ENCODE data around the gene PPM1E. TPM values are rescaled to one million over a fixed set of nuclear protein-coding genes. Genes with fewer than 3 reads are reported as not detected.
"Not testable (repeated sequence)": the region's sequence is repeated elsewhere in the genome, so short reads cannot be mapped to it uniquely, and the experiment has no call there.

The PPM1E gene
- polyA plus RNA-seq, 3 donors = not detected

DNA sequence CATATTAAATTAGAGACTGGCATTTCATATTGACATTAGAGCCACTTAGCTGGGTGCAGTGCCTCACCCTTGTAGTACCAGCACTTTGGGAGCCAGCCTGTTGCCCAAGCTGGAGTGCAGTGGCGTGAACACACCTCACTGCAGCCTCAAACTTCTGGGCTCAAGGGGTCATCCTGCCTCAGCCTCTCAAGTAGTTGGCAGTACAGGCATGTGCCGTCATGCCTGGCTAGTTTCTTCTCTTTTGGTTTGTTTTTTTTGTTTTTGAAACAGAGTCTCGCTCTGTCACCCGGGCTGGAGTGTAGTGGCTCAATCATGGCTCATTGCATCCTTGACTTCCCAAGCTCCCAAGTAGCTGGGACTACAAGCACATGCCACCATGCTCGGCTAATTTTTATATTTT, 8.7 kb downstream of the PPM1E start:
- no peaks in the 10 kb centered on the region for H3K4me1 Mint-ChIP-seq
- peaks cover 11 to 39% (median 24%) of the 10 kb centered on the region in 3 donors for H3K27me3 Mint-ChIP-seq (ENCODE audit: low read depth in 3 of 3)
- no peaks in the 10 kb centered on the region for H3K9me3 ChIP-seq (replicated peaks in 1 of 2; ENCODE audit: control insufficient read depth in 1 of 2, insufficient read depth in 1 of 2, low read length in 2 of 2)
- no peak overlapping the region for H3K4me2 ChIP-seq (replicated peaks; ENCODE audit: extremely low read depth, low read length, poor library complexity, severe bottlenecking)
- H3K4me3 Mint-ChIP-seq = no peak overlapping the region
- TF ChIP-seq, protein P1, sequence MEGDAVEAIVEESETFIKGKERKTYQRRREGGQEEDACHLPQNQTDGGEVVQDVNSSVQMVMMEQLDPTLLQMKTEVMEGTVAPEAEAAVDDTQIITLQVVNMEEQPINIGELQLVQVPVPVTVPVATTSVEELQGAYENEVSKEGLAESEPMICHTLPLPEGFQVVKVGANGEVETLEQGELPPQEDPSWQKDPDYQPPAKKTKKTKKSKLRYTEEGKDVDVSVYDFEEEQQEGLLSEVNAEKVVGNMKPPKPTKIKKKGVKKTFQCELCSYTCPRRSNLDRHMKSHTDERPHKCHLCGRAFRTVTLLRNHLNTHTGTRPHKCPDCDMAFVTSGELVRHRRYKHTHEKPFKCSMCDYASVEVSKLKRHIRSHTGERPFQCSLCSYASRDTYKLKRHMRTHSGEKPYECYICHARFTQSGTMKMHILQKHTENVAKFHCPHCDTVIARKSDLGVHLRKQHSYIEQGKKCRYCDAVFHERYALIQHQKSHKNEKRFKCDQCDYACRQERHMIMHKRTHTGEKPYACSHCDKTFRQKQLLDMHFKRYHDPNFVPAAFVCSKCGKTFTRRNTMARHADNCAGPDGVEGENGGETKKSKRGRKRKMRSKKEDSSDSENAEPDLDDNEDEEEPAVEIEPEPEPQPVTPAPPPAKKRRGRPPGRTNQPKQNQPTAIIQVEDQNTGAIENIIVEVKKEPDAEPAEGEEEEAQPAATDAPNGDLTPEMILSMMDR (IDR thresholded peaks at IDR 0.05) = no peak
- no peak overlapping the region for H3K27ac Mint-ChIP-seq
- H2AFZ ChIP-seq (ENCODE audit: insufficient read depth, low read depth, low read length, poor library complexity, severe bottlenecking) = no peak overlapping the region
- H3K36me3 ChIP-seq (replicated peaks in 1 of 2; ENCODE audit: control insufficient read depth in 1 of 2, insufficient read depth in 2 of 2, low read length in 2 of 2) = no peaks in the 10 kb centered on the region
- intact Hi-C loops (cut with micrococcal nuclease) = no loop called here
- H3K36me3 Mint-ChIP-seq = no peaks in the 10 kb centered on the region
- H3K79me2 ChIP-seq (ENCODE audit: insufficient read depth, low read length) = no peaks in the 10 kb centered on the region
- no peaks in the 10 kb centered on the region for H3K4me1 ChIP-seq (ENCODE audit: control insufficient read depth in 1 of 2, insufficient read depth in 2 of 2, low read length in 2 of 2)
- no peak overlapping the region for H3K4me3 ChIP-seq (replicated peaks in 1 of 3; ENCODE audit: low read depth in 2 of 3, low read length in 3 of 3)
- H3K27me3 ChIP-seq (ENCODE audit: control insufficient read depth in 2 of 2, insufficient read depth in 2 of 2, low read length in 2 of 2) = peaks cover 20 to 34% of the 10 kb centered on the region in 2 donors
- no peak overlapping the region for H3K27ac ChIP-seq (ENCODE audit: low read depth in 1 of 2, low read length in 2 of 2)
- H4K20me1 ChIP-seq (ENCODE audit: insufficient read depth, low read length) = no peaks in the 10 kb centered on the region
- peaks cover 0 to 2% (median 0%) of the 10 kb centered on the region in 7 donors for H3K9me3 Mint-ChIP-seq
- WGBS (ENCODE audit: insufficient coverage) = 100% methylated on average over 1 of the region's 5 CpGs
- no peak overlapping the region for H3K9ac ChIP-seq (ENCODE audit: insufficient read depth, low read length, poor library complexity, severe bottlenecking)
- no peak for DNase-seq

DNA sequence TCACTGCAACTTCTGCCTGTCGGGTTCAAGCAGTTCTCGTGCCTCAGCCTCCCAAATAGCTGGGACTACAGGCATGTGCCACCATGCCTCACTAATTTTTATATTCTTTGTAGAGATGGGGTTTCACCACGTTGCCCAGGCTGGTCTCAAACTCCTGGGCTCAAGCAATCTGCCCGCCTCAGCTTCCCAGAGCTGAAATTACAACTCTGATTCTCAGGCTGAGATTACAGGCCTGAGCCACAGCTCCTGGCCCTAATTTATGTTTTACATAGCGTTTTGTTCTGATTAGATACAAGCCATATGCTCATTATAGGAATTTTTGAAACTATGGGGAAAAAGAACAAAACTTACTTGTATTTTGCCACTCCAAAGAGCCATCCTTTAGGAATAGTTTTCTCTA, 22.8 kb downstream of the PPM1E start:
- H4K20me1 ChIP-seq (ENCODE audit: insufficient read depth, low read length); H3K4me1 ChIP-seq (ENCODE audit: control insufficient read depth in 1 of 2, insufficient read depth in 2 of 2, low read length in 2 of 2); H3K27me3 ChIP-seq (ENCODE audit: control insufficient read depth in 2 of 2, insufficient read depth in 2 of 2, low read length in 2 of 2); H3K36me3 Mint-ChIP-seq; H3K4me1 Mint-ChIP-seq; H3K9me3 ChIP-seq (replicated peaks in 1 of 2; ENCODE audit: control insufficient read depth in 1 of 2, insufficient read depth in 1 of 2, low read length in 2 of 2); DNase-seq; H3K4me2 ChIP-seq (replicated peaks; ENCODE audit: extremely low read depth, low read length, poor library complexity, severe bottlenecking); H3K4me3 Mint-ChIP-seq; H3K4me3 ChIP-seq (replicated peaks in 1 of 3; ENCODE audit: low read depth in 2 of 3, low read length in 3 of 3); H3K36me3 ChIP-seq (replicated peaks in 1 of 2; ENCODE audit: control insufficient read depth in 1 of 2, insufficient read depth in 2 of 2, low read length in 2 of 2); intact Hi-C loops (cut with micrococcal nuclease); H3K27ac Mint-ChIP-seq; H3K79me2 ChIP-seq (ENCODE audit: insufficient read depth, low read length); H2AFZ ChIP-seq (ENCODE audit: insufficient read depth, low read depth, low read length, poor library complexity, severe bottlenecking); H3K27ac ChIP-seq (ENCODE audit: low read depth in 1 of 2, low read length in 2 of 2); H3K9me3 Mint-ChIP-seq; H3K9ac ChIP-seq (ENCODE audit: insufficient read depth, low read length, poor library complexity, severe bottlenecking): not testable (repeated sequence)
- no CpG with 5 or more reads among the region's 5 CpGs for WGBS (ENCODE audit: insufficient coverage)
- peaks cover 5 to 20% (median 20%) of the 10 kb centered on the region in 3 donors for H3K27me3 Mint-ChIP-seq (ENCODE audit: low read depth in 3 of 3)

Measured in CD14-positive monocyte (primary cell).